Right renal pelvis (tissue), 4 donors: Measurements from ENCODE around the gene STARD6. TPM values are rescaled to one million over a fixed set of nuclear protein-coding genes. Genes with fewer than 3 reads are reported as not detected.

ENCODE experiments used
- polyA plus RNA-seq, 4 donors: library from polyadenylated mRNA; unstranded; fragments of 120-200 nt; gene quantifications; one replicate each; pipeline ENCODE4 v1.2.1, GENCODE V29; 2013; ENCODE audit not compliant: insufficient read length in 4 of 4

Gene STARD6
- polyA plus RNA-seq, 4 donors = 0.19 to 0.35 (median 0.22) TPM

Other genes with a start within 250 kb of the STARD6 start
- 100 to 1,000 TPM; 111 to 137 (median 132) TPM for gene MBD2, start 133.2 kb downstream of the STARD6 start, polyA plus RNA-seq
- gene POLI, start 88.3 kb downstream of the STARD6 start, polyA plus RNA-seq = 10 to 100 TPM; 49.7 to 73.9 (median 62.0) TPM
- 10 to 100 TPM; 10.4 to 12.8 (median 11.6) TPM for gene C18orf54, start within 50 bp of the STARD6 start, polyA plus RNA-seq
- gene DYNAP, start 233.4 kb upstream of the STARD6 start, polyA plus RNA-seq = under 1 TPM in 1 of 4 donors, not detected in 3; 0.04 TPM